Smooth muscle cell (in vitro differentiated cells): ENCODE results near the gene KRT5. TPM values are rescaled to one million over a fixed set of nuclear protein-coding genes. Genes with fewer than 3 reads are reported as not detected.

Experiments
- DNase-seq: peaks from one replicate; lab custom pipeline; 2025; ENCODE audit not compliant: unreplicated experiment; lab: John Stamatoyannopoulos, UW
- H2AFZ ChIP-seq: fragments of 200-600 bp; sonication (generic); 2 replicates; pipeline ENCODE4 v1.6.0; 2016; ENCODE audit warnings: antibody characterized with exemption, low read depth, mild to moderate bottlenecking
- H3F3A ChIP-seq: fragments of 200-600 bp; sonication (generic); 2 replicates; pipeline ENCODE4 v1.6.0; 2017; ENCODE audit warnings: antibody characterized with exemption, low read depth
- H3K27ac ChIP-seq: fragments of 200-600 bp; sonication (generic); 2 replicates; pipeline ENCODE4 v1.5.1; 2016; ENCODE audit warnings: low read depth, mild to moderate bottlenecking
- H3K27me3 ChIP-seq: fragments of 200-600 bp; sonication (generic); 2 replicates; pipeline ENCODE4 v1.6.1; 2016; ENCODE audit warnings: low read depth, mild to moderate bottlenecking
- H3K36me3 ChIP-seq: fragments of 200-600 bp; sonication (generic); 2 replicates; pipeline ENCODE4 v1.5.1; 2016; ENCODE audit warnings: low read depth
- H3K4me1 ChIP-seq: fragments of 200-600 bp; sonication (generic); 2 replicates; pipeline ENCODE4 v1.5.1; 2016; ENCODE audit warnings: low read depth
- H3K4me2 ChIP-seq: fragments of 200-600 bp; sonication (generic); 2 replicates; pipeline ENCODE4 v1.6.0; 2016; ENCODE audit warnings: mild to moderate bottlenecking
- H3K4me3 ChIP-seq: fragments of 200-600 bp; sonication (generic); 2 replicates; pipeline ENCODE4 v1.5.1; 2016; ENCODE audit warnings: mild to moderate bottlenecking
- H3K79me2 ChIP-seq: fragments of 200-600 bp; sonication (generic); 2 replicates; pipeline ENCODE4 v1.6.0; 2016; ENCODE audit warnings: low read depth, mild to moderate bottlenecking
- H3K9ac ChIP-seq: fragments of 200-600 bp; sonication (generic); 2 replicates; pipeline ENCODE4 v1.6.0; 2016; ENCODE audit warnings: low read depth
- H3K9me3 ChIP-seq: fragments of 200-600 bp; sonication (generic); replicated peaks from 2 replicates; pipeline ENCODE4 v1.5.1; 2016; ENCODE audit warnings: low read depth
- H4K20me1 ChIP-seq: fragments of 200-600 bp; sonication (generic); 2 replicates; pipeline ENCODE4 v1.6.0; 2016; ENCODE audit warnings: low read depth
- WGBS: methylation state at CpG from one replicate; pipeline ENCODE4 v1.1.7; 2016; ENCODE audit warnings: low lambda C conversion rate; 5-methylcytosine and 5-hydroxymethylcytosine counted together
- polyA plus RNA-seq: library from polyadenylated mRNA; unstranded; fragments of >200 nt; fragmentation: Nextera tagmentation; extraction: Ambion mirVana; gene quantifications from 2 replicates; pipeline ENCODE4 v1.2.1, GENCODE V29; 2016
- total RNA-seq: library from RNA; depleted of rRNA; stranded (reverse); fragments of >200 nt; gene quantifications from 2 replicates; pipeline ENCODE4 v1.2.3, GENCODE V29; 2014
- TF ChIP-seq, protein P1 (sequence below): fragments of 200-600 bp; sonication (generic); IDR thresholded peaks from 2 replicates; pipeline ENCODE4 v1.5.1; 2017; ENCODE audit warnings: borderline replicate concordance, mild to moderate bottlenecking, antibody characterized with exemption; ENCODE audit not compliant: insufficient read depth, poor library complexity, severe bottlenecking

The KRT5 gene
- total and polyA plus RNA-seq, 2 experiments from 2014 or later: 67.2 to 209 TPM

DNA sequence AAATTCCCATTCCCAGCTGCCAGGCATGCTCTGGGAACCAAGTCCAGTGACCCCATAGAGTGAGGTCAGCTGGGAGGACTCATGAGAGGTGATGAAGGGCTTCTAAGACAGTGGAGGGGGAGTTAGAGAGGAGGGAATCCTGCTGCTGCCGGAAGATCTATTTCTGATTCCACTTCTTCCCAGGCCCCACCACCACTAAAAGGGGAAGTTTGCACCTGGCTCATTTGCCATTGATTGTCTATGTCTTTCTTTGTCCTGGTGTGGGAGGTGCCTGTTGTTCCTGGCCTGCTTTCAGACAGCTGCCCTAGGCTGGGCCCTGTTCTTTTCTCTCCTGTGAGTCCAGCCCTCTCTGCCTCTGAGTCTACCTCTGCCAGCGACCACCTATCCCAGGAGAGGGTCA lies 24.1 kb downstream of the KRT5 start:
- H3K36me3 ChIP-seq: no peaks in the 10 kb centered on the region
- H3K4me2 ChIP-seq: peak overlapping the region; percentile 32

DNA sequence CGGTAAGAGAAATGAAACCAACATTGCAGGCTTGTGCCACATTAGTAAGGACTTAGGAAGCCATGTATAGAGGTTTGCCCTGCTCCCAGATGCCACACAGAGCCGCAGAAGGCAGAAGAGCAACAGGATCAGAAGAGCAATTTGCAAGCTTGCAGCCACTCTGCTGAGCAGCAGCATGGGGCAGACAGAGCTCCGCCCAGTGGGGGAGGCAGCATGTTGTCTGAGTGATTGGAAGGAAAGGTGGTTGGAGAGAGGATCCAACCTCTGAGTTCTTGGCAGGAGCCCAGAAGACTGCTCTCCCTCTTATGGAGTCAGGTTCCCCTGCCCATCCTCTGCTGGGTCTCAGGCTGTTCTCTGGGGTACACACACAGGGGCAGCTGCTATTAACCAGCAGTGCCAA lies 24.8 kb downstream of the KRT5 start:
- DNase-seq: no peak
- Histone ChIP-seq H3K27me3 (peaks cover 13% of the 10 kb centered on the region), H3K36me3 (no peaks in the 10 kb centered on the region), H3K79me2 (no peaks in the 10 kb centered on the region), H3F3A (no peaks in the 10 kb centered on the region), H3K9ac (peak overlapping the region; percentile 79), H4K20me1 (no peaks in the 10 kb centered on the region), H2AFZ (no peak overlapping the region), H3K9me3 (no peaks in the 10 kb centered on the region), H3K4me1 (peaks cover 19% of the 10 kb centered on the region), H3K4me2 (no peak overlapping the region), H3K4me3 (no peak overlapping the region), H3K27ac (peak overlapping the region; percentile 93)
- TF ChIP-seq, protein P1, sequence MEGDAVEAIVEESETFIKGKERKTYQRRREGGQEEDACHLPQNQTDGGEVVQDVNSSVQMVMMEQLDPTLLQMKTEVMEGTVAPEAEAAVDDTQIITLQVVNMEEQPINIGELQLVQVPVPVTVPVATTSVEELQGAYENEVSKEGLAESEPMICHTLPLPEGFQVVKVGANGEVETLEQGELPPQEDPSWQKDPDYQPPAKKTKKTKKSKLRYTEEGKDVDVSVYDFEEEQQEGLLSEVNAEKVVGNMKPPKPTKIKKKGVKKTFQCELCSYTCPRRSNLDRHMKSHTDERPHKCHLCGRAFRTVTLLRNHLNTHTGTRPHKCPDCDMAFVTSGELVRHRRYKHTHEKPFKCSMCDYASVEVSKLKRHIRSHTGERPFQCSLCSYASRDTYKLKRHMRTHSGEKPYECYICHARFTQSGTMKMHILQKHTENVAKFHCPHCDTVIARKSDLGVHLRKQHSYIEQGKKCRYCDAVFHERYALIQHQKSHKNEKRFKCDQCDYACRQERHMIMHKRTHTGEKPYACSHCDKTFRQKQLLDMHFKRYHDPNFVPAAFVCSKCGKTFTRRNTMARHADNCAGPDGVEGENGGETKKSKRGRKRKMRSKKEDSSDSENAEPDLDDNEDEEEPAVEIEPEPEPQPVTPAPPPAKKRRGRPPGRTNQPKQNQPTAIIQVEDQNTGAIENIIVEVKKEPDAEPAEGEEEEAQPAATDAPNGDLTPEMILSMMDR: no peak
- WGBS: 48% methylated on average over 3 of the region's 3 CpGs

More for the DNA sequence above, 24.1 kb downstream of the KRT5 start:
- H3K79me2 ChIP-seq: no peaks in the 10 kb centered on the region
- H3K9ac ChIP-seq: peak overlapping the region; percentile 79
- peaks cover 10% of the 10 kb centered on the region for H3K27me3 ChIP-seq
- TF ChIP-seq, protein P1: no peak
- H2AFZ ChIP-seq: no peak overlapping the region
- no peaks in the 10 kb centered on the region for H3K9me3 ChIP-seq
- peak overlapping the region; percentile 93 for H3K27ac ChIP-seq
- 83% methylated on average over 2 of the region's 2 CpGs for WGBS
- no peak overlapping the region for H3K4me3 ChIP-seq
- H3K4me1 ChIP-seq: peaks cover 19% of the 10 kb centered on the region
- H4K20me1 ChIP-seq: no peaks in the 10 kb centered on the region
- H3F3A ChIP-seq: no peaks in the 10 kb centered on the region
- DNase-seq: no peak

DNA sequence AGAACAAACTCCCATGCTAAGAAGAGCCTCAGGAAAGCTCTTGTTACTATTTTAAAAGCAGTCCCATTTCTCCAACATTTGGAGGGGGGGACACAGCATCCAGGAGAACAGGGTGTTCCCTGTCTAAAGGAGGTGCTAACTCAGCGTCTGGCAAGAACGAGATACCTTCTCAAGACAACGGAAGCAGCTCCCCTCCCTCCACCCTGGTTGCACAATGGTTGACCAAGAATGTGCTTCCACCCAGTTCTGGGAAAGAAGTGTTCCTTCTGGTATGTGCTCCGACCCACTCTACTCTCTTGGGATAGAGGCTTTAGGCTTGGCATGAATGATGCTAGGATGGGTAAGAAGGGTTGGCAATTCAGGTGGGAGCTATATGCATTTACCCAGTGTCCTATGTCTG lies 25.7 kb downstream of the KRT5 start:
- H2AFZ ChIP-seq: no peak overlapping the region
- no peak overlapping the region for H3K4me2 ChIP-seq
- H3K36me3 ChIP-seq: no peaks in the 10 kb centered on the region
- H3K4me1 ChIP-seq: peaks cover 19% of the 10 kb centered on the region
- H3K9ac ChIP-seq: no peak overlapping the region
- no peaks in the 10 kb centered on the region for H3K79me2 ChIP-seq
- WGBS: 52% methylated on average over 4 of the region's 4 CpGs
- no peak for DNase-seq
- no peaks in the 10 kb centered on the region for H3F3A ChIP-seq
- no peaks in the 10 kb centered on the region for H4K20me1 ChIP-seq
- H3K4me3 ChIP-seq: no peak overlapping the region
- peak overlapping the region; percentile 93 for H3K27ac ChIP-seq
- TF ChIP-seq, protein P1: no peak
- H3K9me3 ChIP-seq: no peaks in the 10 kb centered on the region
- peaks cover 16% of the 10 kb centered on the region for H3K27me3 ChIP-seq

DNA sequence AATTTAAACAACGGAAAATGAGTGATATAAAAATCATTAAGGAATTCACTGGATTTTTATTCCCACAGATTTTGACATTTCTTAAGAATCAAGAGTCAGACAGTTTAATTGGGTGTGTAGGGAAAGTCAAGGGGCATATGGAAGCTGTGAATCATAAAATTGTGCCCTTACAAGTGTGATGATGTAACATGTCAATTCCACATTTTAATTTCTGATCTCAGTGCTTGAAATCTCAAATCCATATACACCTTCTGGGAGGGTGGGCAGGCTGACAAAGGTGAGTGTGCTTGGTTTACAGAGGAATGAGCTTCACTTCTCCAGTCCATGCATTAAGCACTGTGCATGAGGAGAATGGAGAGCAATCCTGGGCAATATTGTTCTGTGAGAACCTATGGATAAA lies 26.1 kb downstream of the KRT5 start:
- H3K36me3 ChIP-seq: no peaks in the 10 kb centered on the region
- 98% methylated on average over 1 of the region's 1 CpG for whole genome bisulfite sequencing
- H3K4me3 ChIP-seq: no peak overlapping the region
- no peak overlapping the region for H3K9ac ChIP-seq
- no peak overlapping the region for H2AFZ ChIP-seq
- H3K27ac ChIP-seq: peak overlapping the region; percentile 93
- peaks cover 16% of the 10 kb centered on the region for H3K27me3 ChIP-seq
- no peaks in the 10 kb centered on the region for H3F3A ChIP-seq
- H3K4me1 ChIP-seq: peaks cover 19% of the 10 kb centered on the region
- DNase-seq: no peak
- H3K79me2 ChIP-seq: no peaks in the 10 kb centered on the region
- no peaks in the 10 kb centered on the region for H4K20me1 ChIP-seq
- H3K4me2 ChIP-seq: no peak overlapping the region
- H3K9me3 ChIP-seq: no peaks in the 10 kb centered on the region
- TF ChIP-seq, protein P1: no peak
